Islet of Langerhans (tissue), 1 donor: ENCODE measurements around the gene IMMP2L.

Experiments used
- FAIRE-seq: peaks from one replicate; lab custom pipeline; 2011; peaks lifted over from hg19 to GRCh38; lab: Jason Lieb, UNC

Gene IMMP2L

GRCh38 chr7:111029141-111029572 is 533.1 kb downstream of the IMMP2L start:
- FAIRE-seq = no peak

- FAIRE-seq = no peak
Observed at GRCh38 chr7:111027396-111027795, 534.9 kb downstream of the IMMP2L start.

- FAIRE-seq = no peak
Observed at GRCh38 chr7:111026806-111027205, 535.5 kb downstream of the IMMP2L start.

DNA sequence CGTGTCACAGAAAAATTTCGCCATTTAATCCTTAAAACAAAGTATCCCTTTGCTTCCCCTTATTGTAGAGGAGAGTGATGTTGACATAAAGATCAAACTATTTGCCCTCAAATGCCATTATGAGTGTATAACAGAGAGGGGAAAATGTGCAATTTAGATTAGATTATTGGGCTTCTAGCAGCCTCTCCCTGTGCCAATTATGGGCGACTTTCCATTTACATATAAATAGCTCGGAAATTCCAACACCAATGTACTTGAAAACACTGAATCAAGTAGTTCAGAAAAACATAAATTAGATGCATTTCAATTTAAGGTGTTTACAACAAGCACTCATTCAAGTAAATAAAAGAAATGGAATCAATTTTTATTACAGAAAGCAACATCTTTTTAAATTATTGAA is 535.9 kb downstream of the IMMP2L start:
- no peak for FAIRE-seq

DNA sequence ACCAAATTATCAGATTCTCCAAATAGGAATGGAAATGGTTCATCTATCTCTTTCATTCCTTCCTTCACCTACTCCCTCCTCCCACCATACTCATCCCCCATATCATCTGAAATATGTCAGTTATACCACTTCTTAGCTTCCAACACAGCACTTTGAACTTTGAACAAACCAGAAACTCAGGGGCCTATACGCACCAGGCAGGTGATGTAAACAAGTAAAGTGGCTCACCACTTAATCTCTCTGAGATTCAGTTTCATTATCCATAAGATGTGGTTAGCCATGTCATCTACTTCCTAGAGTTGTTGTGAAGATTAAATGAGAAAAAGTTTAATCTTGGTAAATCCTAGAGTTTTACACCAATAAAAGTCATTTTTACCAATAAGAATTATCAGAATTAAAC is 537.3 kb downstream of the IMMP2L start:
- no peak for FAIRE-seq

GRCh38 chr7:111018960-111019736 is 543.1 kb downstream of the IMMP2L start:
- no peak for FAIRE-seq

GRCh38 chr7:111018447-111018846 is 543.8 kb downstream of the IMMP2L start:
- FAIRE-seq = no peak

GRCh38 chr7:111014079-111014478 is 548.2 kb downstream of the IMMP2L start:
- FAIRE-seq = no peak

DNA sequence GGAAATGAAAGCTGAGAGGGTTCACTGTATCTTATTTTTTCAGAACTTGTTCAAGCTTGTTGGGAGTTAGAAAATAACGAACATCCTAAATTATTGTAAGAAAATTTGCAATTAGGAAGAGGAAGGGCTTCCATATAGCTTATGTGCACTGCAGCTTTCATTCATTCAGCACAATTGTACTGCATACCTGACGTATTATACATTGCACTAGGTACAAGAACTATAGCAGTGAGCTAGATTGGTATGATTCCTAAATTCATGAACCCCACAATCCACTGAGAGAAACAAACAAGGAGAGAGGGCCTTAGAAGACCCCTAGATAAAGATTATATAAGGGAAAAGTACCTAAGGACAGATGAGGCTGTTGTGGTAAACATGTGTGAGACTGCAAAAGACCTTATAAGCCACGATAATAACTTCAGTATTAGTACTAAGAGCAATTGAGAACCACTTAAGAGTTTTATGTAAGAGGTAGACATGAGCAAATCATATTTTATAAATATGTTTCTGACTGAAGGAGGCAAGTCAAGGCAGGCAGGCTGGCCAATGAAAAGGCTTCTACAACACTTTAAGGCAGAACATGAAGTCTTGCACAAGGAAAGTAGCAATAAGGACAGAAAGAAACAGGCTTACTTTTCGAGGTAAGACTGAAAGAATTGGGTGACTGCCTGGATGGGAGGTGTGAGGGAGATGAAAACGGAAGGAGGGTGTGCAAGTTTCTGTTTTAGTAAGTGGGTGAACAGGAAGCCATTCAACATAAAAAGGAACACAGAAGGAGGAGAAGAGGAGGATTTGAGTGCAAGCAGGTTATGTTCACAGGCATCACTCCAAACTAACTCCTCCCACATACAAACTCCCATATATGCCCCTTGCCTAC is 549.3 kb downstream of the IMMP2L start:
- FAIRE-seq = no peak

GRCh38 chr7:111012149-111012548 is 550.1 kb downstream of the IMMP2L start:
- FAIRE-seq = no peak

GRCh38 chr7:111011520-111011919 is 550.8 kb downstream of the IMMP2L start:
- no peak for FAIRE-seq

DNA sequence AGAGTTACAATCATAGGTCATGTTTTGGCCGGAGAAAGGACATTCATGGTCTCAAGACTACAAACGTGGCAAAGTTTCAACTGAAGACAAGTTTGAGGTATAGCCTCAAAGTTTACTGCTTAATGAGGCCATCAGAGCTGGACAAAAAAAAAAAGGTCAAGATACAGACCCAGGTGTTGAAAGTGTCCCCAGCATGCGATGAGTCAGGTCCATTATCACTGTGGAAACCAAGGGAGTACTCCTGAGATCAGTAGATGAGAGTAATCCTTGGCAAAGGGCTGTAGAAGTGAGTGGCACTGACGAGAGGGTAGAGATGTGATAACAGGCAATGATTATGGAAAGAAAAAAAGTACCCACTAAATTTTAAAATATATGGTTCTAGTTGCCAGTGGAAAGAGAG is 551.5 kb downstream of the IMMP2L start:
- FAIRE-seq = no peak

DNA sequence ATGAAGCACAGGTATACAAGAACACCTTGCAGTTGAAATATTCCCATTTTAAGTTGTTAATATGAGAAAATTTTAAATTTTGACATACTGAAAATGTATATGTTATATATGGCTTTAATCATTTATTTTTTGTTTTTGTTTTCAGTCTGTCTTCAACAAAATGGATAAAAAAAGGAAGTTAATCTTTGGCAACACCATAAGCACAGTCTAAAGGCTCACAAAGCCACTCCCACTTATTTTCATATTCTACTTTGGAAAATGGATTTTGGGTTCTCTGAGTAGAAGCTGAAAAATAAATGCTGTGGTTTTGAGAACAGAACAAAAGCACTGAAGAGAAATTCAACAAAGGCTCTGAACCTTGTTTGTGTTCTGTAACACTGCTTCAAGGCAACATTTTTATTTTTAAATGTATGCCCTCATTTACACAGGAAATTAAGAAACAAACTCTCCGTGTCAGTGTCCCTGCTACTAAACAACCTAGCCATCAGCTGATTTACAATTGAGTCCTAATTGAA is 552.7 kb downstream of the IMMP2L start:
- FAIRE-seq = no peak

- no peak for FAIRE-seq
Observed at GRCh38 chr7:111006691-111007090, 555.6 kb downstream of the IMMP2L start.

DNA sequence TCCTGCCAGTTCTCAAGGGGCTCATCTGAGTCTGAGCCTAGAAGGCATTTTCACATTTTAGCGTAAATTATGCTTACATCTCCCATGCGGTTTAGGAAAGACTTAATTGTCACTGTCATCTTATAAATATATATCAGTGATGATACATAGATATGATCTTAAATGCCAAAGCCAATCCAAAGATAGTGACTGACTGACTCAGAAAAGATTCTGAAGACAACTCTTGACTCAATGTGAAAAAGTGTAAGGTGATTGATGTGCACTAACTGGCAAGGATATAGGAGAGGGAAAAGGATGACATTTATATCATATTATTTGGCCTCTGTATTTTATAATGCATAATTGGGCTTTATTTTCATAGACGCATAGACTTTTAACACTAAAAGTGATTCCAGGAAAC is 556.3 kb downstream of the IMMP2L start:
- FAIRE-seq = no peak

DNA sequence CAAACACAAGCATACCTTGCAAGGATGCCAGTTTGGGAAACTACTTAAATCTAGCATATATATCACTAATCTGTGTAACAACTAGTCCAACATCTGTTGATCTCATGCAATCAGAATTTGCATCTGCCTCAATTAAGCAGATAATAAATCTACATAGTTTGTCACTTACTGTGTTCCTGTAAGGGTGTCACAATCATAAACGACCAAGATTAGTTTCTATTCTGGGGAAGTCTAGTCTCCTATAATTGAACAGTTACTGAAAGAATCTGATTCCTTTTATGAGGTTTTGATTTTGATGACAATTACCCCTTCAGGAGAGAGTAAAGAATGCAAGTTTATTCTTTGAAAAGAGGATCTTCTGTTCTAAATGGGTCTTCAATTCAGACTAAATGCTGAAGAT is 556.8 kb downstream of the IMMP2L start:
- FAIRE-seq = no peak

DNA sequence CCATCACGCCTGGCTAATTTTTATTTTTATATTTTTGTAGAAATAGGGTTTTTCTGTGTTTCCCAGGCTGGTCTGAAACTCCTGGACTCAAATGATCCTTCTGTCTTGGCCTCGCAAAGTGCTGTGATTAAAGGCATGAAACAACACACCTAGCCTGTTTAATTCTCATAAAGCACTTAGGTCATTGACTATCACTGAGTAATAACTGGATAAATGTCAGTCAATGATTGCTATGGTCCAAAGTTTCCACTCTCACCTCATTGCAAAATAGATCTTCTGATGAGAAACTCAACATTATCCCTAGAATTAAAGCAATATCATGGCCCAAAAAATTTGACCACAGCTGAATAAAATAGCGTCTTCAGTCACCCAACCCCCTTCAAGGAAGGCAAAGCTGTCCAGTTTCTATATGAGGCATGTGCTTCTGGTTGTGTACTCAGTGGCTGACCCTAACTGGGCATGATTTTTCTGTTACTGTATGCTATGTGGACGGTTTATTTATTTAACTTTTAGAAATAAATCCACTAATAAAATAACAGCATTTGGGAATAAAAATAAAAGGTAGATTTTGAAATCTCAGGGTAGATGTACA is 557.9 kb downstream of the IMMP2L start:
- no peak for FAIRE-seq

DNA sequence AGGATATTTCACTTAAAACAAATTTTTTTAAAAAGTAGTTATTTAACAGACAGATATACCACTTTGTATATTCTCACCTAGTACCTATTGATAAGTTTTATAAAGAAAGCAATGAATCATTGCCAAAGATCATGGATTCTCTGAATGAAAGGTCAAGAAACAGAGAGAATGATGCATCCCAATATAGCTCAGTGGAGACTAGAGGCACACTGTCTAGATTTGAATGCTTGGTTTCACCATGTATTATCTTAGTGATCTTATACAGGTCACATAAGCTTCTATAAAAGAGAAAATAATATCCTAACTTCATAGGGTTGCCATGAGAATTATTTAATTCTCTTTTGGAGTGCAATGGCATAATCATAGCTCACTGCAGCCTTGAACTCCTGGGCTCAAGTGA is 558.4 kb downstream of the IMMP2L start:
- no peak for FAIRE-seq

DNA sequence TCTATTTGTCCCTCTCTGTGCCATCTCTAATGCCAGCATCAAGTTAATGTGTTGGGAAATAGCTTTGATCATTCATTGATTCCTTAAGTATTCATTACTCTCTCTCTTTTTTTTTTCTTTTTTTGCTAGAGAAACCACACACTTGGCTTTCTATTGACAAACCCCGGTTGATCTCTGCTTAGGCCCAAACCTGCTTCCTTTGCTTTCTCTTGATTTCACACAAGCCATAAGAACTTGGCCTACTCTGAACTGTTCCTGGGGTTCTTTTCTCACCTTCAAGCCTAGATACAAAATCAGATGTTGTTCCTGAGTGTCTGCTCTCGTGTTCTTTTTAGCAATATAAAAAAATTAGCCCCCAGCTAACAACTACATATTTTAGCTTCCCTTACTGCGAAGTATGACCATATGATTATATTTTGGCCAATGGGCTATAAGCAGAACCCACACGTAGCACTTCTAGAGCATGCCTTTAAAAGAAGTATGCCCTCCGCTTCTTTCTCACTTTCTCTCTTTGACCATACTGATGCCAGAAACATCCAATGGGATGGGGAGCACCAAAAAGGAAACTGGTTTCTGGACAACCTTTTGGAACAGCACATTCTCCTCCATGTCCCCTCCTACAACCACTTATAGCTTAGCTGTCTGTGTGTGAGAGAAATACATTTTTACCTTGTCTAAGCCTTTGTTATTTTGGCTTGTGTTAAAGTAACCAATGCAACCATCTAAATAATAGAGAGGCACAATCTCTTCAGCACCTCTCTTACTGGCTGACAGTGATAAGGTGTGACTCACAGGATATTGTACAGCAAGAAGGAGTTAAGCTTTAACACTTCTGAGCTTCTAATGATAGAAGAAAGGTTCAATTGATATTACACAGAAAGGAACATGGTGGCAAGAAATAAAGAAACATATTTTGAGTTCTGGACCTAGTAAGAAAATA is 568.0 kb downstream of the IMMP2L start:
- no peak for FAIRE-seq

DNA sequence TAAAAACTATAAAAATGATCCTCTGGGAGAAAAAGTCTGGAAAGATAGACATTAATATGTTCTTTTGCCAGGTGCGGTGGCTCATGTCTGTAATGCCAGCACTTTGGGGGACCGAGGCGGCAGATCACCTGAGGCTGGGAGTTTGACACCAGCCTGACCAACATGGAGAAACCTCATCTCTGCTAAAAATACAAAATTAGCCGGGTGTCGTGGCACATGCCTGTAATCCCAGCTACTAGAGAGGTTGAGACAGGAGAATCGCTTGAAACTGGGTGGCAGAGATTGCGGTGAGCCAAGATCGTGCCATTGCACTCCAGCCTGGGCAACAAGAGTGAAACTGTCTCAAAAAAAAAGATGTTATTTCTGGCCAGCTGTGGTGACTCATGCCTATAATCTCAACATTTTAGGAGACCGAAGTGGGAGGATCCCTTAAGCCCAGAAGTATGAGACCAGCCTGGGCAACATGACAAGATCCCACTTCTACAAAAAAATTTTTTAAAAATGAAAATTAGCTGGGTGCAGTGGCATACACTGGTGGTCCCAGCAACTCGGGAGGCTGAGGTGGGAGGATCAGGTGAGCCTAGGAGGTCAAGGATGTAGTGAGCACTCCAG is 573.3 kb downstream of the IMMP2L start:
- FAIRE-seq = no peak

DNA sequence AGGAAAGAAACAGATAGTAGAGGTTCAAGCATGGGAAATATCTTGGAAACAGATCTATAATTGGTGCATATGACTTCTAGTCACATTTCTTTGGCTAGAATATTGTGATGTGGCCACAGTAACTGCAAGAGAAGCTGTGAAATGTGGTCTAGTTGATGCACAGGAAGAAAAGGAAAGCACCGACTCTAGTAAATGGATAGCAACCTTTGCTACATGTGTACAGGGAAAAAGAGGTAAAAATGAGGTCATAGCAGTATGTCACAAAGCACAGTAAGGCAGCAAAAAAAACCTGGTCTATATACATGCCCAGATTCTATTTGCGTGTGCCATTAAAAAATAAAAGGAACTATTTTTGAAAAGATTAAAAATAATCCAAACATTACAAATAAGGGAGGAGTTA is 573.9 kb downstream of the IMMP2L start:
- no peak for FAIRE-seq
